GM12878 (cell line): ENCODE data around the gene ANKRD13C.

Experiments used
- CTCF ChIP-seq, 3 experiments: IDR thresholded peaks in 2 of 3; conservative IDR thresholded peaks in 1 of 3; 2 replicates each; pipeline ENCODE4 v1.5.1; 2011; ENCODE audit warnings: low read depth in 3 of 3, low read length in 3 of 3, mild to moderate bottlenecking in 3 of 3, control low read depth in 2 of 3, moderate library complexity in 2 of 3, inconsistent platforms in 1 of 3, mixed read lengths in 1 of 3; ENCODE audit not compliant: control insufficient read depth in 2 of 3, insufficient read depth in 1 of 3; ENCODE audit errors: extremely low read depth in 1 of 3
- EZH2 ChIP-seq: IDR thresholded peaks from 2 replicates; pipeline ENCODE4 v1.6.1; 2012; ENCODE audit warnings: low read depth, mild to moderate bottlenecking, control low read depth, inconsistent platforms, low read length, borderline replicate concordance; ENCODE audit not compliant: control insufficient read depth
- MAX ChIP-seq: IDR thresholded peaks from 2 replicates; pipeline ENCODE4 v1.6.1; 2012; ENCODE audit warnings: low read depth, low read length, improper control_type of control experiment
- POLR2A ChIP-seq: IDR thresholded peaks from 2 replicates; pipeline ENCODE4 v1.6.1; 2011; ENCODE audit warnings: low read depth, mild to moderate bottlenecking, low read length
- RAD21 ChIP-seq: IDR thresholded peaks from 2 replicates; pipeline ENCODE4 v1.6.1; 2011; ENCODE audit warnings: mild to moderate bottlenecking, low read depth, low read length, moderate library complexity; ENCODE audit not compliant: insufficient read depth
- RELA ChIP-seq: fragments of 450-650 bp; IDR thresholded peaks from 2 replicates; pipeline ENCODE4 v1.8.0; 2014; ENCODE audit warnings: borderline replicate concordance; ENCODE audit not compliant: partially characterized antibody
- TCF3 ChIP-seq: IDR thresholded peaks from 2 replicates; pipeline ENCODE4 v1.6.1; 2012; ENCODE audit warnings: low read depth, mild to moderate bottlenecking, low read length, borderline replicate concordance; ENCODE audit not compliant: insufficient read depth
- USF2 ChIP-seq: IDR thresholded peaks from 2 replicates; pipeline ENCODE4 v1.6.1; 2011; ENCODE audit warnings: low read depth, low read length, improper control_type of control experiment, borderline replicate concordance

GRCh38 chr1:70299472-70299871 is 55.0 kb downstream of the ANKRD13C start:
- TF ChIP-seq CTCF (IDR thresholded peaks at IDR 0.05 in 2 of 3, conservative IDR thresholded peaks at IDR 0.05 in 1 of 3; ENCODE audit: control insufficient read depth in 2 of 3, extremely low read depth in 1 of 3, insufficient read depth in 1 of 3, low read depth in 3 of 3, low read length in 3 of 3) (no peak), POLR2A (no peak), TCF3 (no peak), RAD21 (no peak), EZH2 (no peak), USF2 (no peak), RELA (no peak), MAX (no peak)
